Activated naive CD4-positive, alpha-beta T cell treated with anti-CD3 and anti-CD28 coated beads, Interleukin-2, amount 50 U/mL, for 72 hours (primary cell): ENCODE results near the gene CELA2A. TPM values are rescaled to one million over a fixed set of nuclear protein-coding genes. Genes with fewer than 3 reads are reported as not detected.
A peak's percentile ranks its signal among the peaks of the same experiment; 100 is the strongest.

Source experiments
- ATAC-seq, 2 donors: fragments of 150-1000 bp; cut with Tn5 transposase; 2 replicates each; pipeline ENCODE4 v1.10.0; 2021; ENCODE audit warnings: mild to moderate bottlenecking in 2 of 2, moderate library complexity in 2 of 2
- DNase-seq, 2 donors: peaks; one replicate each; pipeline ENCODE4 v3.0.0; 2021 to 2022; ENCODE audit warnings: low spot score in 2 of 2
- H3K27ac Mint-ChIP-seq, 2 donors: one replicate each; pipeline ENCODE4 v1.8.0; 2022; ENCODE audit warnings: mild to moderate bottlenecking in 2 of 2, mixed read lengths in 2 of 2
- H3K36me3 Mint-ChIP-seq, 2 donors: one replicate each; pipeline ENCODE4 v1.8.0; 2022; ENCODE audit warnings: mixed read lengths in 2 of 2
- H3K9me3 Mint-ChIP-seq, 2 donors: one replicate each; pipeline ENCODE4 v1.8.0; 2022; ENCODE audit warnings: mixed read lengths in 2 of 2
- total RNA-seq, 2 donors: library from RNA; stranded (reverse); gene quantifications; one replicate each; pipeline ENCODE4 v1.2.3, GENCODE V29; 2022

The CELA2A gene
- total RNA-seq = not detected

GRCh38 chr1:15456313-15456954, at the start of gene CELA2A:
CELA2A (plus strand) TSS chr1:15456732; CDS start chr1:15456754, 22 bp downstream.
- DNase-seq = no peak
- no peaks in the 10 kb centered on the region for H3K36me3 Mint-ChIP-seq
- peak within 1 kb of the TSS in 1 of 2 donors; percentile 32 for H3K27ac Mint-ChIP-seq
- ATAC-seq = no peak
- H3K9me3 Mint-ChIP-seq = no peaks in the 10 kb centered on the region

GRCh38 chr1:15407580-15407979, 49.0 kb upstream of the CELA2A start:
- Mint-ChIP-seq H3K36me3 (peaks cover 0 to 6% of the 10 kb centered on the region in 2 donors), H3K9me3 (no peaks in the 10 kb centered on the region), H3K27ac (no peak overlapping the region)
- ATAC-seq = no peak
- no peak for DNase-seq

GRCh38 chr1:15408890-15409387, 47.6 kb upstream of the CELA2A start:
- DNase-seq (no peak), ATAC-seq (no peak)
- H3K9me3 Mint-ChIP-seq = no peaks in the 10 kb centered on the region
- peak overlapping the region; percentile 89 to 96 for H3K27ac Mint-ChIP-seq
- H3K36me3 Mint-ChIP-seq = peaks cover 0 to 6% of the 10 kb centered on the region in 2 donors

- DNase-seq (peak; percentile 80 to 88), ATAC-seq (peak; percentile 87 to 95)
- H3K27ac Mint-ChIP-seq = peak within 1 kb of the TSS; percentile 89 to 96
- H3K36me3 Mint-ChIP-seq = peaks cover 4 to 11% of the 10 kb centered on the region in 2 donors
- H3K9me3 Mint-ChIP-seq = no peaks in the 10 kb centered on the region
Observed at GRCh38 chr1:15409388-15410222, 46.9 kb upstream of the CELA2A start, which contains the start of gene EFHD2. EFHD2 (plus strand) TSS chr1:15409888; CDS start chr1:15409972, 84 bp downstream.

- peaks cover 4 to 19% of the 10 kb centered on the region in 2 donors for H3K36me3 Mint-ChIP-seq
- peak overlapping the region; percentile 72 to 89 for H3K27ac Mint-ChIP-seq
- no peak for ATAC-seq
- no peak for DNase-seq
- no peaks in the 10 kb centered on the region for H3K9me3 Mint-ChIP-seq
Observed at GRCh38 chr1:15410223-15410883, 46.2 kb upstream of the CELA2A start.

- no peak for DNase-seq
- ATAC-seq = no peak
- peaks cover 4 to 22% of the 10 kb centered on the region in 2 donors for H3K36me3 Mint-ChIP-seq
- H3K9me3 Mint-ChIP-seq = no peaks in the 10 kb centered on the region
- peak overlapping the region; percentile 72 to 89 for H3K27ac Mint-ChIP-seq
Observed at GRCh38 chr1:15410884-15411245, 45.7 kb upstream of the CELA2A start.

- Mint-ChIP-seq H3K9me3 (no peaks in the 10 kb centered on the region), H3K36me3 (peaks cover 4 to 22% of the 10 kb centered on the region in 2 donors), H3K27ac (peak overlapping the region; percentile 68 to 89)
- ATAC-seq (peak in 1 of 2 donors; percentile 35), DNase-seq (no peak)
Observed at GRCh38 chr1:15411593-15412137, 44.9 kb upstream of the CELA2A start.

GRCh38 chr1:15412175-15412800, 44.2 kb upstream of the CELA2A start:
- peaks cover 4 to 22% of the 10 kb centered on the region in 2 donors for H3K36me3 Mint-ChIP-seq
- H3K9me3 Mint-ChIP-seq = no peaks in the 10 kb centered on the region
- DNase-seq (no peak), ATAC-seq (peak in 1 of 2 donors; percentile 64)
- peak overlapping the region in 1 of 2 donors; percentile 89 for H3K27ac Mint-ChIP-seq

- peaks cover 4 to 22% of the 10 kb centered on the region in 2 donors for H3K36me3 Mint-ChIP-seq
- ATAC-seq = no peak
- DNase-seq = no peak
- no peaks in the 10 kb centered on the region for H3K9me3 Mint-ChIP-seq
- H3K27ac Mint-ChIP-seq = peak overlapping the region; percentile 9 to 89
Observed at GRCh38 chr1:15412843-15413242, 43.7 kb upstream of the CELA2A start.

GRCh38 chr1:15413563-15414444, 42.7 kb upstream of the CELA2A start:
- Mint-ChIP-seq H3K9me3 (no peaks in the 10 kb centered on the region), H3K36me3 (peaks cover 4 to 22% of the 10 kb centered on the region in 2 donors), H3K27ac (peak overlapping the region in 1 of 2 donors; percentile 93)
- no peak for DNase-seq
- no peak for ATAC-seq

GRCh38 chr1:15414445-15414983, 42.0 kb upstream of the CELA2A start:
- peaks cover 4 to 22% of the 10 kb centered on the region in 2 donors for H3K36me3 Mint-ChIP-seq
- no peak for DNase-seq
- H3K9me3 Mint-ChIP-seq = no peaks in the 10 kb centered on the region
- no peak for ATAC-seq
- H3K27ac Mint-ChIP-seq = no peak overlapping the region

GRCh38 chr1:15417059-15417934, 39.2 kb upstream of the CELA2A start:
- Mint-ChIP-seq H3K27ac (peak overlapping the region in 1 of 2 donors; percentile 62), H3K36me3 (peaks cover 4 to 16% of the 10 kb centered on the region in 2 donors), H3K9me3 (no peaks in the 10 kb centered on the region)
- ATAC-seq = peak; percentile 53 to 78
- DNase-seq = peak in 1 of 2 donors; percentile 73

GRCh38 chr1:15418806-15419515, 37.6 kb upstream of the CELA2A start:
- H3K9me3 Mint-ChIP-seq = no peaks in the 10 kb centered on the region
- ATAC-seq (no peak), DNase-seq (no peak)
- H3K27ac Mint-ChIP-seq = no peak overlapping the region
- peaks cover 4 to 16% of the 10 kb centered on the region in 2 donors for H3K36me3 Mint-ChIP-seq
